ENCODE results near the gene PNRC2. TPM values are rescaled to one million over a fixed set of nuclear protein-coding genes. Genes with fewer than 3 reads are reported as not detected.
A peak's percentile ranks its signal among the peaks of the same experiment; 100 is the strongest.

PNRC2 gene
- total and polyA plus RNA-seq, 2 of the 13 experiments (the other 11 are each of a cell fraction or from before 2014, with no cell fraction given) = 74.9 to 97.5 TPM

DNA sequence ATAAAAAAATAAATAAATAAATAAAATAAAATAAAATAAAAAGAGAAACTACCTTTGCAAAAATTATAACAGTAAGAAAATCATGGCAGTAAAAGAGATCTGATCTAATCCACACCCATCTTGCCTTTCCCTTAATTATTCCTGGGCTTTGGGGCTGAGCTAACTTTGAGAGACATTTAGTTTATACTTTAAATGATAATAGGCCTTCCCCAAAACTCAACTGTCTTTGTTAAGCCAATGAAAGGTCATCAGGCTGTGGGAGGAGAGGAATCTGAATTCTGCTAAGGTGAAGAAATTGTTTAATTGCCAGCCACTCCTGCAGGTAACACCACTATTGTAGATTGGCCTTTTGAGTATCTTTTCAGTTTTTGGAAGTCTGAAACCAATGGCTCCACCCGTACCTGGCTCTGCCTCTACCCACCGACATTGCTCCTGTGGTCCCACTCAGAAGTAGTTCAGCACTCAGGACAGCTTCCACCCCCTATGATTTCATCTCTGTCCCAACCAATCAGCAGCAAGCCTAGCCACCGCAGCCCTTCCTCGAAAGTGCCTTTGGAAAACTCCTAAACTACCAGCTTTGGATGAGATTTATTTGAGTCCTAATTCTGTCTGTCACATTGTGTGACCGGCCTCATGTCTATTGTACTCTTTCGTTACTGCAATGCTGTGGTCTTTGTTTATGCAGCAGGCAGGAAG lies 23.0 kb upstream of the PNRC2 start (continued):
- TF ChIP-seq, protein P1, sequence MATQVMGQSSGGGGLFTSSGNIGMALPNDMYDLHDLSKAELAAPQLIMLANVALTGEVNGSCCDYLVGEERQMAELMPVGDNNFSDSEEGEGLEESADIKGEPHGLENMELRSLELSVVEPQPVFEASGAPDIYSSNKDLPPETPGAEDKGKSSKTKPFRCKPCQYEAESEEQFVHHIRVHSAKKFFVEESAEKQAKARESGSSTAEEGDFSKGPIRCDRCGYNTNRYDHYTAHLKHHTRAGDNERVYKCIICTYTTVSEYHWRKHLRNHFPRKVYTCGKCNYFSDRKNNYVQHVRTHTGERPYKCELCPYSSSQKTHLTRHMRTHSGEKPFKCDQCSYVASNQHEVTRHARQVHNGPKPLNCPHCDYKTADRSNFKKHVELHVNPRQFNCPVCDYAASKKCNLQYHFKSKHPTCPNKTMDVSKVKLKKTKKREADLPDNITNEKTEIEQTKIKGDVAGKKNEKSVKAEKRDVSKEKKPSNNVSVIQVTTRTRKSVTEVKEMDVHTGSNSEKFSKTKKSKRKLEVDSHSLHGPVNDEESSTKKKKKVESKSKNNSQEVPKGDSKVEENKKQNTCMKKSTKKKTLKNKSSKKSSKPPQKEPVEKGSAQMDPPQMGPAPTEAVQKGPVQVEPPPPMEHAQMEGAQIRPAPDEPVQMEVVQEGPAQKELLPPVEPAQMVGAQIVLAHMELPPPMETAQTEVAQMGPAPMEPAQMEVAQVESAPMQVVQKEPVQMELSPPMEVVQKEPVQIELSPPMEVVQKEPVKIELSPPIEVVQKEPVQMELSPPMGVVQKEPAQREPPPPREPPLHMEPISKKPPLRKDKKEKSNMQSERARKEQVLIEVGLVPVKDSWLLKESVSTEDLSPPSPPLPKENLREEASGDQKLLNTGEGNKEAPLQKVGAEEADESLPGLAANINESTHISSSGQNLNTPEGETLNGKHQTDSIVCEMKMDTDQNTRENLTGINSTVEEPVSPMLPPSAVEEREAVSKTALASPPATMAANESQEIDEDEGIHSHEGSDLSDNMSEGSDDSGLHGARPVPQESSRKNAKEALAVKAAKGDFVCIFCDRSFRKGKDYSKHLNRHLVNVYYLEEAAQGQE (IDR thresholded peaks at IDR 0.05; ENCODE audit: borderline replicate concordance in 1 of 2, low read depth in 1 of 2, low read length in 2 of 2) = peak; percentile 49 to 91
- no peak for TF ChIP-seq ZKSCAN1 (IDR thresholded peaks at IDR 0.05; ENCODE audit: low read length)
- TF ChIP-seq MIER2 (CRISPR knock-in tag; IDR thresholded peaks at IDR 0.05) = peak; percentile 91
- no peak for TF ChIP-seq ZNF549 (CRISPR knock-in tag; IDR thresholded peaks at IDR 0.05)
- TF ChIP-seq MBNL3 (CRISPR knock-in tag; conservative IDR thresholded peaks at IDR 0.05) = no peak
- TF ChIP-seq, protein P2, sequence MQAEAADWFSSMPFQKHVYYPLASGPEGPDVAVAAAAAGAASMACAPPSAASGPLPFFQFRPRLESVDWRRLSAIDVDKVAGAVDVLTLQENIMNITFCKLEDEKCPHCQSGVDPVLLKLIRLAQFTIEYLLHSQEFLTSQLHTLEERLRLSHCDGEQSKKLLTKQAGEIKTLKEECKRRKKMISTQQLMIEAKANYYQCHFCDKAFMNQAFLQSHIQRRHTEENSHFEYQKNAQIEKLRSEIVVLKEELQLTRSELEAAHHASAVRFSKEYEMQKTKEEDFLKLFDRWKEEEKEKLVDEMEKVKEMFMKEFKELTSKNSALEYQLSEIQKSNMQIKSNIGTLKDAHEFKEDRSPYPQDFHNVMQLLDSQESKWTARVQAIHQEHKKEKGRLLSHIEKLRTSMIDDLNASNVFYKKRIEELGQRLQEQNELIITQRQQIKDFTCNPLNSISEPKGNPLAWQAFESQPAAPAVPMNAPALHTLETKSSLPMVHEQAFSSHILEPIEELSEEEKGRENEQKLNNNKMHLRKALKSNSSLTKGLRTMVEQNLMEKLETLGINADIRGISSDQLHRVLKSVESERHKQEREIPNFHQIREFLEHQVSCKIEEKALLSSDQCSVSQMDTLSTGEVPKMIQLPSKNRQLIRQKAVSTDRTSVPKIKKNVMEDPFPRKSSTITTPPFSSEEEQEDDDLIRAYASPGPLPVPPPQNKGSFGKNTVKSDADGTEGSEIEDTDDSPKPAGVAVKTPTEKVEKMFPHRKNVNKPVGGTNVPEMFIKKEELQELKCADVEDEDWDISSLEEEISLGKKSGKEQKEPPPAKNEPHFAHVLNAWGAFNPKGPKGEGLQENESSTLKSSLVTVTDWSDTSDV (CRISPR knock-in tag; IDR thresholded peaks at IDR 0.05) = no peak
- peak; percentile 46 for TF ChIP-seq BCL6 (CRISPR knock-in tag; IDR thresholded peaks at IDR 0.05)
- peak; percentile 48; the same call in 1 of the 2 replicates for TF ChIP-seq NFYB (CRISPR knock-in tag; IDR thresholded peaks at IDR 0.05)
- TF ChIP-seq PPARG (CRISPR knock-in tag; conservative IDR thresholded peaks at IDR 0.05) = no peak
- TF ChIP-seq FOXC1 (CRISPR knock-in tag; IDR thresholded peaks at IDR 0.05; ENCODE audit: borderline replicate concordance) = no peak
- TF ChIP-seq ZNF136 (CRISPR knock-in tag; IDR thresholded peaks at IDR 0.05; ENCODE audit: low read depth) = no peak
